Measurements from ENCODE around the gene BMP7.

DNA sequence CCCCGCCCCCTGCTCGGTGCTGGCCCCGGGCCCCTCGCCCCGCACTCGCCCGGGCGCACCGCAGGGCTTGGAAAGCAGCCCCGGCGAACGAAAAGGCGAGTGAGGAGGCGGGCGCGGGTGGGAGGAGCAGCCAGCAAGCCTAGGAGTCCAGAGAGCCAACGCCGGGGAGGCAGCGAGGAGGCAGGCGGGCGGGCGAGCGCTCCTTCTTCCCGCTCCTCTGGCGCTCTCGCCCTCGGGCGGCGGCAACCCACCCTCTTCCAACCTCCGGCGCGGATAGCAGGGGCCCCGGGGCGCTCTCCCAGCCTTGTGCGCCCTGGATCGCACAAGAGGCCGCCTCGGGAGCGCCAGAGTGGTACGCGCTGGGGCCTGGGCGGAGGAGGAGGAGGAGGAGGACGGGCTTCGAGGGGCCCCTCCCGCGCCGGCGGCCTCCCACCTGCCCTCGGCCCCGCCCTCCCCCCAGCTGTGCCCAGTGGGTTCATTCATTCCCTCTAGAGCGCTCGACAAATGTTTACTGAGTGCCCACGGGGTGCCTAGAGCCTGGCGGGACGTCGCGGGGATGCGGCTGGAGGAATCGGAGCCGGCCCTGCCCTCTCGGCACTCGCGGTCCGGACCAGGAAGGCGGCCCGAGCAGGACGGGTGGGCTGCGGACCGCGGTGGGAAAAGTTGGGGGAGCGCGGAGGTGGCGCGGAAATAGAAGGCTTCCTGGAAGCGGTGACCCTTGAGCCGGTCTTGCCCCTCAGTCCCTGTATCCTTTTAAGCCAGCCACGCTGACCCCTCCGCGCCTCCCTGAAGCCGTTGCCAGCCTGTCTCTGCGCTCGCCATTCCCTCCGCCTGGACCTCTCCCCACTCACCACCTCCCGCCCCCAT lies at the start of gene BMP7:
- TF ChIP-seq POLR2A (IDR thresholded peaks at IDR 0.05) (no peak), CTCF (IDR thresholded peaks at IDR 0.05 in 8 of 11, conservative IDR thresholded peaks at IDR 0.05 in 3 of 11) (no peak)

Measured in spleen (tissue), 7 donors.